Measurements from ENCODE around the gene OOSP4A. TPM values are rescaled to one million over a fixed set of nuclear protein-coding genes. Genes with fewer than 3 reads are reported as not detected.

The OOSP4A gene
- polyA plus RNA-seq, 1 of the 3 experiments (the other 2 are of a cell fraction): not detected

DNA sequence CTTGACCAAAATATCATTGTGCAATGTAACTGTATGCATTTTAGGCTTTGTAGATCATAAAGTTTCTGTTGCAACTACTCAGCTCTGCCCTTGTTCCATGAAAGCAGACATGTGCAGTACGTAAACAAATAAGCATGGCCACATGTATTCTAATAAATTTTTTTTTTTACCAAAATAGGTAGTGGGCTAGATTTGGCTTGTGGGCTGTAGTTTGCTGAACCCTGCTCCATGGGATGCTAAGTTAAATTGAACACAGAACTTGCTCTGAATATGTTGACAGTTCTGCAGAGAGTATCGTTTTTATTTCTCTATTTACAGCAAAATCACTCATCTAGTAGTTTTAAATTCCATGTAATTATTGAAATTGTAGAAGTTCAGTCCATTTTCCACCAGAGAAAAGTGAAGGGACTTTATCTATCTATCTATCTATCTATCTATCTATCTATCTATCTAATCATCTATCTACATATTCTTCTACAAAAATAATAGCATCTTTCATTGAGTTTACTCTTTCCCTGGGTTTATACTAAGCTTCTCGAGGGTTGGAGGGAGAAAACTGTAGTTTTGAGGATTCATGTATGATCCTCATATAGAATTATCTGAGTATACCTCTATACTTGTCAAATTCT lies 9.5 kb upstream of the OOSP4A start (continued):
- TF ChIP-seq, protein P1, sequence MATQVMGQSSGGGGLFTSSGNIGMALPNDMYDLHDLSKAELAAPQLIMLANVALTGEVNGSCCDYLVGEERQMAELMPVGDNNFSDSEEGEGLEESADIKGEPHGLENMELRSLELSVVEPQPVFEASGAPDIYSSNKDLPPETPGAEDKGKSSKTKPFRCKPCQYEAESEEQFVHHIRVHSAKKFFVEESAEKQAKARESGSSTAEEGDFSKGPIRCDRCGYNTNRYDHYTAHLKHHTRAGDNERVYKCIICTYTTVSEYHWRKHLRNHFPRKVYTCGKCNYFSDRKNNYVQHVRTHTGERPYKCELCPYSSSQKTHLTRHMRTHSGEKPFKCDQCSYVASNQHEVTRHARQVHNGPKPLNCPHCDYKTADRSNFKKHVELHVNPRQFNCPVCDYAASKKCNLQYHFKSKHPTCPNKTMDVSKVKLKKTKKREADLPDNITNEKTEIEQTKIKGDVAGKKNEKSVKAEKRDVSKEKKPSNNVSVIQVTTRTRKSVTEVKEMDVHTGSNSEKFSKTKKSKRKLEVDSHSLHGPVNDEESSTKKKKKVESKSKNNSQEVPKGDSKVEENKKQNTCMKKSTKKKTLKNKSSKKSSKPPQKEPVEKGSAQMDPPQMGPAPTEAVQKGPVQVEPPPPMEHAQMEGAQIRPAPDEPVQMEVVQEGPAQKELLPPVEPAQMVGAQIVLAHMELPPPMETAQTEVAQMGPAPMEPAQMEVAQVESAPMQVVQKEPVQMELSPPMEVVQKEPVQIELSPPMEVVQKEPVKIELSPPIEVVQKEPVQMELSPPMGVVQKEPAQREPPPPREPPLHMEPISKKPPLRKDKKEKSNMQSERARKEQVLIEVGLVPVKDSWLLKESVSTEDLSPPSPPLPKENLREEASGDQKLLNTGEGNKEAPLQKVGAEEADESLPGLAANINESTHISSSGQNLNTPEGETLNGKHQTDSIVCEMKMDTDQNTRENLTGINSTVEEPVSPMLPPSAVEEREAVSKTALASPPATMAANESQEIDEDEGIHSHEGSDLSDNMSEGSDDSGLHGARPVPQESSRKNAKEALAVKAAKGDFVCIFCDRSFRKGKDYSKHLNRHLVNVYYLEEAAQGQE (IDR thresholded peaks at IDR 0.05; ENCODE audit: low read depth, low read length): no peak
- TF ChIP-seq ELF1 (IDR thresholded peaks at IDR 0.05) (no peak), SIN3A (IDR thresholded peaks at IDR 0.05; ENCODE audit: borderline replicate concordance, low read depth, low read length) (no peak)
- TF ChIP-seq, protein P2, sequence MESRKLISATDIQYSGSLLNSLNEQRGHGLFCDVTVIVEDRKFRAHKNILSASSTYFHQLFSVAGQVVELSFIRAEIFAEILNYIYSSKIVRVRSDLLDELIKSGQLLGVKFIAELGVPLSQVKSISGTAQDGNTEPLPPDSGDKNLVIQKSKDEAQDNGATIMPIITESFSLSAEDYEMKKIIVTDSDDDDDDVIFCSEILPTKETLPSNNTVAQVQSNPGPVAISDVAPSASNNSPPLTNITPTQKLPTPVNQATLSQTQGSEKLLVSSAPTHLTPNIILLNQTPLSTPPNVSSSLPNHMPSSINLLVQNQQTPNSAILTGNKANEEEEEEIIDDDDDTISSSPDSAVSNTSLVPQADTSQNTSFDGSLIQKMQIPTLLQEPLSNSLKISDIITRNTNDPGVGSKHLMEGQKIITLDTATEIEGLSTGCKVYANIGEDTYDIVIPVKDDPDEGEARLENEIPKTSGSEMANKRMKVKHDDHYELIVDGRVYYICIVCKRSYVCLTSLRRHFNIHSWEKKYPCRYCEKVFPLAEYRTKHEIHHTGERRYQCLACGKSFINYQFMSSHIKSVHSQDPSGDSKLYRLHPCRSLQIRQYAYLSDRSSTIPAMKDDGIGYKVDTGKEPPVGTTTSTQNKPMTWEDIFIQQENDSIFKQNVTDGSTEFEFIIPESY (IDR thresholded peaks at IDR 0.05; ENCODE audit: borderline replicate concordance, low read depth): no peak

DNA sequence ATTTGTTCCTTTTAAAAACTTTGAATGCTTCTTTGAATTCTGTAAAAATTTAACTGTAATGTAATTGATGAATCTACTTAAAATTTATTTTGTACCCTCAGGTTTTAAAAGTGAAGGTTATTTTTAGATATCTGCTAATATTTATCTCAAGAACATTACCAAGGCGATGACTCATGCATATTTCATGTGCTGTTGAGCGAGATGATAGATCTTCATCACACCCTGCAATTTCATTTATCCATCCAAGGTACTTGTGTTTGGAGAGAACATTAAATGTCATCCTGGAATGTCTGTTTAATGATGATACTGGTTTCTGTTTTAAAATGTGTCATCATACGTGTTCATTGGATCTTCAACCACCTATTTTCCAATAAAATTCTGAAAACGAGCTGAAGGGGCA lies 6.7 kb upstream of the OOSP4A start:
- no peaks in the 10 kb centered on the region for H3K9me3 ChIP-seq
- no peaks in the 10 kb centered on the region for H3K79me2 ChIP-seq (ENCODE audit: insufficient read depth)
- 2% methylated on average over 4 of the region's 4 CpGs for WGBS (ENCODE audit: low lambda C conversion rate)
- H3K4me1 ChIP-seq (ENCODE audit: control insufficient read depth in 1 of 2, insufficient read depth in 2 of 2, low read depth in 1 of 2, low read length in 1 of 2): no peaks in the 10 kb centered on the region
- H3K36me3 ChIP-seq (replicated peaks in 1 of 2; ENCODE audit: control insufficient read depth in 1 of 2, insufficient read depth in 2 of 2, low read length in 1 of 2): no peaks in the 10 kb centered on the region
- H4K20me1 ChIP-seq (ENCODE audit: insufficient read depth): no peaks in the 10 kb centered on the region
- no peak for DNase-seq
- no peaks in the 10 kb centered on the region; the same call in 1 of the 2 replicates for H3K9me2 ChIP-seq
- ChIA-PET CTCF (no interaction called here), POLR2A (no interaction called here)
- H3K4me2 ChIP-seq: no peak overlapping the region
- H2AFZ ChIP-seq (ENCODE audit: low read depth): no peak overlapping the region
- H3F3A ChIP-seq (replicated peaks; ENCODE audit: insufficient read depth): no peaks in the 10 kb centered on the region
- TF ChIP-seq SIN3A (IDR thresholded peaks at IDR 0.05; ENCODE audit: borderline replicate concordance, low read depth, low read length): no peak
- TF ChIP-seq RAD21 (IDR thresholded peaks at IDR 0.05; ENCODE audit: low read length): no peak
- TF ChIP-seq FOXM1 (IDR thresholded peaks at IDR 0.05; ENCODE audit: low read depth): no peak
- TF ChIP-seq TCF12 (IDR thresholded peaks at IDR 0.05): no peak
- no peak for TF ChIP-seq MEF2A (IDR thresholded peaks at IDR 0.05; ENCODE audit: borderline replicate concordance, low read depth)
- TF ChIP-seq, protein P3, sequence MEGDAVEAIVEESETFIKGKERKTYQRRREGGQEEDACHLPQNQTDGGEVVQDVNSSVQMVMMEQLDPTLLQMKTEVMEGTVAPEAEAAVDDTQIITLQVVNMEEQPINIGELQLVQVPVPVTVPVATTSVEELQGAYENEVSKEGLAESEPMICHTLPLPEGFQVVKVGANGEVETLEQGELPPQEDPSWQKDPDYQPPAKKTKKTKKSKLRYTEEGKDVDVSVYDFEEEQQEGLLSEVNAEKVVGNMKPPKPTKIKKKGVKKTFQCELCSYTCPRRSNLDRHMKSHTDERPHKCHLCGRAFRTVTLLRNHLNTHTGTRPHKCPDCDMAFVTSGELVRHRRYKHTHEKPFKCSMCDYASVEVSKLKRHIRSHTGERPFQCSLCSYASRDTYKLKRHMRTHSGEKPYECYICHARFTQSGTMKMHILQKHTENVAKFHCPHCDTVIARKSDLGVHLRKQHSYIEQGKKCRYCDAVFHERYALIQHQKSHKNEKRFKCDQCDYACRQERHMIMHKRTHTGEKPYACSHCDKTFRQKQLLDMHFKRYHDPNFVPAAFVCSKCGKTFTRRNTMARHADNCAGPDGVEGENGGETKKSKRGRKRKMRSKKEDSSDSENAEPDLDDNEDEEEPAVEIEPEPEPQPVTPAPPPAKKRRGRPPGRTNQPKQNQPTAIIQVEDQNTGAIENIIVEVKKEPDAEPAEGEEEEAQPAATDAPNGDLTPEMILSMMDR (IDR thresholded peaks at IDR 0.05): no peak
- TF ChIP-seq, protein P2 (IDR thresholded peaks at IDR 0.05; ENCODE audit: borderline replicate concordance, low read depth): no peak
- no peak for TF ChIP-seq EP300 (IDR thresholded peaks at IDR 0.05; ENCODE audit: borderline replicate concordance in 1 of 2, low read depth in 1 of 2, low read length in 1 of 2)
- no peak overlapping the region for H3K4me3 ChIP-seq (ENCODE audit: low read depth in 2 of 2, low read length in 1 of 2)
- no peaks in the 10 kb centered on the region for H3K27me3 ChIP-seq (ENCODE audit: insufficient read depth)
- no peak overlapping the region for H3K9ac ChIP-seq
- no peak overlapping the region for H3K27ac ChIP-seq (ENCODE audit: low read depth in 2 of 2, low read length in 1 of 2)

Measured in SK-N-SH (cell line).